ENCODE measurements around the gene ACTR3C.

The ACTR3C gene

GRCh38 chr7:150329331-150330120 lies 6.2 kb upstream of the ACTR3C start:
- no peak overlapping the region for H3K4me3 ChIP-seq (ENCODE audit: low read depth, low read length)

GRCh38 chr7:150327308-150327707 lies 4.0 kb upstream of the ACTR3C start:
- no peak overlapping the region for H3K4me3 ChIP-seq (ENCODE audit: low read depth, low read length)
- TF ChIP-seq CTCF (IDR thresholded peaks at IDR 0.05; ENCODE audit: borderline replicate concordance, insufficient read depth, low read depth, low read length) = no peak

More at GRCh38 chr7:150329331-150330120, 6.2 kb upstream of the ACTR3C start:
- TF ChIP-seq CTCF (IDR thresholded peaks at IDR 0.05; ENCODE audit: borderline replicate concordance, insufficient read depth, low read depth, low read length) = no peak

GRCh38 chr7:150326657-150327268 lies 3.4 kb upstream of the ACTR3C start:
- TF ChIP-seq CTCF (IDR thresholded peaks at IDR 0.05; ENCODE audit: borderline replicate concordance, insufficient read depth, low read depth, low read length) = no peak

GRCh38 chr7:150325901-150326300 lies 2.6 kb upstream of the ACTR3C start:
- no peak overlapping the region for H3K4me3 ChIP-seq (ENCODE audit: low read depth, low read length)

More at GRCh38 chr7:150326657-150327268, 3.4 kb upstream of the ACTR3C start:
- no peak overlapping the region for H3K4me3 ChIP-seq (ENCODE audit: low read depth, low read length)

GRCh38 chr7:150325110-150325611 lies 1.8 kb upstream of the ACTR3C start:
- no peak for TF ChIP-seq CTCF (IDR thresholded peaks at IDR 0.05; ENCODE audit: borderline replicate concordance, insufficient read depth, low read depth, low read length)
- no peak overlapping the region for H3K4me3 ChIP-seq (ENCODE audit: low read depth, low read length)

More at GRCh38 chr7:150325901-150326300, 2.6 kb upstream of the ACTR3C start:
- no peak for TF ChIP-seq CTCF (IDR thresholded peaks at IDR 0.05; ENCODE audit: borderline replicate concordance, insufficient read depth, low read depth, low read length)

GRCh38 chr7:150324373-150324961 lies 1.1 kb upstream of the ACTR3C start:
- TF ChIP-seq CTCF (IDR thresholded peaks at IDR 0.05; ENCODE audit: borderline replicate concordance, insufficient read depth, low read depth, low read length) = no peak
- peak overlapping the region; percentile 98 for H3K4me3 ChIP-seq (ENCODE audit: low read depth, low read length)
